Naive thymus-derived CD4-positive, alpha-beta T cell (primary cell): ENCODE data around the gene STYXL1. TPM values are rescaled to one million over a fixed set of nuclear protein-coding genes. Genes with fewer than 3 reads are reported as not detected.

ENCODE experiments used
- ATAC-seq: fragments of 150-1000 bp; cut with Tn5 transposase; 2 replicates; pipeline ENCODE4 v1.10.0; 2021; ENCODE audit warnings: mild to moderate bottlenecking, moderate library complexity
- CTCF ChIA-PET: fragments of 350-600 bp; sonication (Branson Sonifier 250); formaldehyde crosslinking; loops from one replicate; lab custom pipeline; 2021; ENCODE audit warnings: antibody characterized with exemption; lab: Charles Lee
- POLR2A ChIA-PET: fragments of 350-600 bp; sonication (Branson Sonifier 250); formaldehyde crosslinking; loops from one replicate; lab custom pipeline; 2021; ENCODE audit warnings: antibody characterized with exemption, inconsistent platforms; lab: Charles Lee
- DNase-seq, 9 donors: peaks; one replicate each; pipeline versions ENCODE4 v3.0.0 to v3.0.0-alpha.2; 2020 to 2022; ENCODE audit warnings: mixed read lengths in 1 of 9
- H3K27ac ChIP-seq: one replicate; pipeline ENCODE4 v1.7.0; 2013; ENCODE audit warnings: mild to moderate bottlenecking, low read depth, low read length, moderate library complexity
- H3K27me3 ChIP-seq, 2 donors: one replicate each; pipeline ENCODE4 v1.7.0; 2013; ENCODE audit warnings: low read length in 2 of 2, mild to moderate bottlenecking in 2 of 2, moderate library complexity in 2 of 2; ENCODE audit not compliant: control insufficient read depth in 2 of 2, insufficient read depth in 2 of 2
- H3K36me3 ChIP-seq, 3 experiments: 1 replicate in 2 of 3; 2 replicates in 1 of 3; pipeline ENCODE4 v1.7.0; 2013; ENCODE audit warnings: low read length in 3 of 3, mild to moderate bottlenecking in 3 of 3, moderate library complexity in 1 of 3; ENCODE audit not compliant: insufficient read depth in 3 of 3, control insufficient read depth in 2 of 3
- H3K4me1 ChIP-seq, 2 donors: one replicate each; pipeline ENCODE4 v1.7.0; 2013; ENCODE audit warnings: low read length in 2 of 2, mild to moderate bottlenecking in 2 of 2, moderate library complexity in 1 of 2; ENCODE audit not compliant: control insufficient read depth in 2 of 2, insufficient read depth in 2 of 2
- H3K4me3 ChIP-seq: 2 replicates; pipeline ENCODE4 v1.7.0; 2013; ENCODE audit warnings: mild to moderate bottlenecking, low read length
- H3K9me3 ChIP-seq, 3 experiments: 1 replicate in 2 of 3; 2 replicates in 1 of 3; pipeline ENCODE4 v1.7.0; 2013; ENCODE audit warnings: low read length in 3 of 3; ENCODE audit not compliant: control insufficient read depth in 2 of 3
- H3K27ac Mint-ChIP-seq, 9 donors: one replicate each; pipeline ENCODE4 v1.8.0; 2020 to 2022; ENCODE audit warnings: mixed read lengths in 9 of 9, mild to moderate bottlenecking in 8 of 9, moderate library complexity in 5 of 9, inconsistent platforms in 2 of 9
- H3K27me3 Mint-ChIP-seq, 5 donors: one replicate each; pipeline ENCODE4 v1.8.0; 2021 to 2022; ENCODE audit warnings: mixed read lengths in 5 of 5, mild to moderate bottlenecking in 1 of 5
- H3K36me3 Mint-ChIP-seq, 5 donors: one replicate each; pipeline ENCODE4 v1.8.0; 2020 to 2022; ENCODE audit warnings: mixed read lengths in 5 of 5, mild to moderate bottlenecking in 3 of 5, inconsistent platforms in 1 of 5
- H3K4me1 Mint-ChIP-seq, 7 donors: one replicate each; pipeline ENCODE4 v1.8.0; 2020 to 2022; ENCODE audit warnings: mixed read lengths in 7 of 7, mild to moderate bottlenecking in 3 of 7, inconsistent platforms in 1 of 7
- H3K4me3 Mint-ChIP-seq, 10 donors: one replicate each; pipeline ENCODE4 v1.8.0; 2020 to 2022; ENCODE audit warnings: mild to moderate bottlenecking in 10 of 10, mixed read lengths in 10 of 10, moderate library complexity in 6 of 10, inconsistent platforms in 2 of 10
- H3K9me3 Mint-ChIP-seq, 11 donors: one replicate each; pipeline ENCODE4 v1.8.0; 2020 to 2022; ENCODE audit warnings: mixed read lengths in 11 of 11, mild to moderate bottlenecking in 4 of 11, inconsistent platforms in 1 of 11, moderate library complexity in 1 of 11
- intact Hi-C, 2 donors: fragments of 100-400 bp; cut with micrococcal nuclease; formaldehyde crosslinking; loops; one replicate each; pipeline ENCODE4 v1.15.1; 2023
- polyA plus RNA-seq, 2 donors: library from polyadenylated mRNA; unstranded; fragments of 300-500 nt; fragmentation: Illumina TruSeq; gene quantifications; one replicate each; pipeline ENCODE4 v1.2.3, GENCODE V29; 2021
- total RNA-seq, 6 experiments: library from RNA in 5 of 6; stranded (reverse) in 5 of 6; gene quantifications; 1 replicate in 5 of 6; 2 replicates in 1 of 6; pipeline ENCODE4 v1.2.3 and lab custom pipeline; 2021 to 2026

Gene STYXL1
- total and polyA plus RNA-seq, 7 experiments from 2014 or later = 11.3 to 45.5 (median 21.7) TPM

DNA sequence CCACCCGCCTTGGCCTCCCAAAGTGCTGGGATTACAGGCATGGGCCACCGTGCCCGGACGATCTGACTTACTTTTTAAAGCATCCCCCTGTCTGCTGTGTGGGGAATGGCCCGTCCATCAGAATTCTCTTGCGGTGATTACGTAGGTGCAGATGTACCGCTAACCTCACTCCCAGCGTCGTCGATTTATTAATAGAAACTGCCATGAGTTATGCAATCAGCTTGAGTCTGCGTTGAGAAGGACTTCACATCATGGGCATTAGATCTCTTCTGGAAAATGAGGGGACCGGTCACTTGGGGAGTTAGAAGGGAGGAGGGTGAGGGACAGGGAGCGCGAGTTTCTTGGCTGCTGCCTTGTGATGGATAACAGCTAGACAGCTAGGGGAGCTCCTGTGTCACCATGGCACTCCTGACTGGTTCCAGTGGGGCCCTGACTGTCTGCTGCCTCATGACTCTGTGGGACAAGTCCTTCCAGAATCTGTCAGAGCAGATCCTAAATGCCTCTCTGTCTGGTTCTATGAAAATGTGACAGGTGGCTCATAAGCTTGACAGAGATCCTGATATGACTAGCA lies 97.6 kb downstream of the STYXL1 start:
- Histone ChIP-seq H3K4me3 (no peak overlapping the region), H3K27ac (no peak overlapping the region), H3K9me3 (no peaks in the 10 kb centered on the region), H3K36me3 (peaks cover 0 to 18% (median 0%) of the 10 kb centered on the region in 3 experiments), H3K4me1 (no peaks in the 10 kb centered on the region), H3K27me3 (no peaks in the 10 kb centered on the region)
- H3K4me1 Mint-ChIP-seq = peaks cover 2 to 30% (median 14%) of the 10 kb centered on the region in 7 donors
- H3K9me3 Mint-ChIP-seq = no peaks in the 10 kb centered on the region
- peak overlapping the region in 1 of 10 donors; percentile 25 for H3K4me3 Mint-ChIP-seq
- no peaks in the 10 kb centered on the region for H3K27me3 Mint-ChIP-seq
- intact Hi-C loops = no loop called here
- H3K36me3 Mint-ChIP-seq = peaks cover 0 to 17% (median 4%) of the 10 kb centered on the region in 5 donors
- ATAC-seq (no peak), DNase-seq (no peak)
- no peak overlapping the region for H3K27ac Mint-ChIP-seq
- ChIA-PET POLR2A (no interaction called here), CTCF (interaction anchor here (1.1 kb wide), 1 partner anchor 69 kb away, joined by 3 read pairs; no protein-coding TSS in a partner anchor)

- Mint-ChIP-seq H3K4me1 (peaks cover 7 to 30% (median 23%) of the 10 kb centered on the region in 7 donors), H3K36me3 (peaks cover 0 to 18% (median 6%) of the 10 kb centered on the region in 5 donors), H3K27me3 (no peaks in the 10 kb centered on the region), H3K4me3 (no peak overlapping the region), H3K27ac (no peak overlapping the region), H3K9me3 (no peaks in the 10 kb centered on the region)
- H3K27me3 ChIP-seq = no peaks in the 10 kb centered on the region
- CTCF ChIA-PET = no interaction called here
- no peak overlapping the region for H3K27ac ChIP-seq
- H3K36me3 ChIP-seq = no peaks in the 10 kb centered on the region
- no peaks in the 10 kb centered on the region for H3K4me1 ChIP-seq
- POLR2A ChIA-PET = no interaction called here
- H3K4me3 ChIP-seq = no peak overlapping the region
- H3K9me3 ChIP-seq = no peaks in the 10 kb centered on the region
- no peak for ATAC-seq
- DNase-seq = no peak
- intact Hi-C loops = no loop called here
Observed at GRCh38 chr7:75948179-75948578, 99.6 kb downstream of the STYXL1 start.

Other genes with a start within 250 kb of the STYXL1 start
- not detected for gene CCL24, start 234.2 kb downstream of the STYXL1 start, total RNA-seq
- not detected for gene CCL24, start 234.2 kb downstream of the STYXL1 start, polyA plus RNA-seq
- gene RHBDD2, start 169.0 kb downstream of the STYXL1 start, total RNA-seq = 10 to 100 TPM; 36.2 to 95.1 (median 47.8) TPM
- 100 to 1,000 TPM; 107 to 124 TPM for gene RHBDD2, start 169.0 kb downstream of the STYXL1 start, polyA plus RNA-seq
- gene POR, start 132.8 kb downstream of the STYXL1 start, total RNA-seq = 10 to 100 TPM; 45.9 to 72.3 (median 69.7) TPM
- gene POR, start 132.8 kb downstream of the STYXL1 start, polyA plus RNA-seq = 10 to 100 TPM; 41.6 to 69.2 TPM
- 10 to 100 TPM; 19.1 to 38.6 (median 35.6) TPM for gene TMEM120A, start 53.4 kb downstream of the STYXL1 start, total RNA-seq
- 10 to 100 TPM; 23.2 to 25.2 TPM for gene TMEM120A, start 53.4 kb downstream of the STYXL1 start, polyA plus RNA-seq
- gene MDH2, start 106 bp upstream of the STYXL1 start, total RNA-seq = 100 to 1,000 TPM in 1 of 5 experiments, 10 to 100 TPM in 4; 71.7 to 172 (median 74.6) TPM
- gene MDH2, start 106 bp upstream of the STYXL1 start, polyA plus RNA-seq = 100 to 1,000 TPM; 134 TPM
- gene SRRM3, start 153.9 kb upstream of the STYXL1 start, total RNA-seq = not detected
- not detected for gene SRRM3, start 153.9 kb upstream of the STYXL1 start, polyA plus RNA-seq